H1 (cell line): ENCODE data around the gene RPRD1A.

Experiments
- CHD2 ChIP-seq: IDR thresholded peaks from 2 replicates; pipeline ENCODE4 v1.6.1; 2012; ENCODE audit warnings: low read length, improper control_type of control experiment
- EP300 ChIP-seq, 2 experiments: IDR thresholded peaks; 1 replicate in 1 of 2; 2 replicates in 1 of 2; pipeline ENCODE4 v1.6.1; 2011 to 2012; ENCODE audit warnings: low read depth in 2 of 2, low read length in 2 of 2, mild to moderate bottlenecking in 2 of 2, borderline replicate concordance in 1 of 2, inconsistent platforms in 1 of 2, moderate library complexity in 1 of 2
- KDM1A ChIP-seq: fragments of 200-600, 300-600 bp; sonication (generic); IDR thresholded peaks from 2 replicates; pipeline ENCODE4 v1.7.1; 2016; ENCODE audit warnings: mild to moderate bottlenecking, low read length, borderline replicate concordance
- TAF1 ChIP-seq: IDR thresholded peaks from 2 replicates; pipeline ENCODE4 v1.6.1; 2011; ENCODE audit warnings: mild to moderate bottlenecking, low read depth, low read length
- ZNF274 ChIP-seq: IDR thresholded peaks from 2 replicates; pipeline ENCODE4 v1.7.0; 2012; ENCODE audit warnings: low read length, borderline replicate concordance; ENCODE audit errors: extremely low read depth
- TF ChIP-seq, protein P1 (sequence below), 3 experiments: IDR thresholded peaks; 1 replicate in 2 of 3; 2 replicates in 1 of 3; pipeline versions ENCODE4 v1.5.1 to v1.6.1; 2011; ENCODE audit warnings: low read length in 3 of 3, mild to moderate bottlenecking in 3 of 3, inconsistent platforms in 2 of 3, low read depth in 1 of 3, moderate library complexity in 1 of 3; ENCODE audit not compliant: insufficient read depth in 1 of 3; ENCODE audit errors: control extremely low read depth in 1 of 3

DNA sequence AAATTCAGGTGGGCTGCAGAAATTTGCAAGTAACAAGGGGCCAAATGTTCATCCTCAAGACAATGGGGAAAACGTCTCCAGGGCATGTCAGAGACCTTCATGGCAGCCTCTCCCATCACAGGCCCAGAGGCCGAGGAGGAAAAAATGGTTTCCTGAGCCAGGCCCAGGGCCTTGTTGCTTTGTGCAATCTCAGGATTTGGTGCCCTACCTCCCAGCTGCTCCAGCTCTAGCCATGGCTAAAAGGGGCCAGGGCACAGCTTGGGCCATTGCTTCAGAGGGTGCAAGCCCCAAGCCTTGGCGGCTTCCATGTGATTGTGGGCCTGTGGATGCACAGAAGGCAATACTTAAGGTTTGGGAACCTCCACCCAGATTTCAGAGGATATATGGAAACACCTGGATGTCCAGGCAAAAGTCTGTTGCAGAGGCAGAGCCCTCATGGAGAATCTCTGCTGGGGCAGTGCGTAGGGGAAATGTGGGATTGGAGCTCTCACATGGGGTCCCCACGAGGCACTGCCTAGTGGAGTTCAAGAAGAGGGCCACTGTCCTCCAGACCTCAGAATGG is 29.2 kb downstream of the RPRD1A start:
- TF ChIP-seq EP300 (IDR thresholded peaks at IDR 0.05; ENCODE audit: borderline replicate concordance in 1 of 2, low read depth in 2 of 2, low read length in 2 of 2) (no peak), TAF1 (no peak), ZNF274 (no peak), KDM1A (no peak), CHD2 (no peak)
- TF ChIP-seq, protein P1, sequence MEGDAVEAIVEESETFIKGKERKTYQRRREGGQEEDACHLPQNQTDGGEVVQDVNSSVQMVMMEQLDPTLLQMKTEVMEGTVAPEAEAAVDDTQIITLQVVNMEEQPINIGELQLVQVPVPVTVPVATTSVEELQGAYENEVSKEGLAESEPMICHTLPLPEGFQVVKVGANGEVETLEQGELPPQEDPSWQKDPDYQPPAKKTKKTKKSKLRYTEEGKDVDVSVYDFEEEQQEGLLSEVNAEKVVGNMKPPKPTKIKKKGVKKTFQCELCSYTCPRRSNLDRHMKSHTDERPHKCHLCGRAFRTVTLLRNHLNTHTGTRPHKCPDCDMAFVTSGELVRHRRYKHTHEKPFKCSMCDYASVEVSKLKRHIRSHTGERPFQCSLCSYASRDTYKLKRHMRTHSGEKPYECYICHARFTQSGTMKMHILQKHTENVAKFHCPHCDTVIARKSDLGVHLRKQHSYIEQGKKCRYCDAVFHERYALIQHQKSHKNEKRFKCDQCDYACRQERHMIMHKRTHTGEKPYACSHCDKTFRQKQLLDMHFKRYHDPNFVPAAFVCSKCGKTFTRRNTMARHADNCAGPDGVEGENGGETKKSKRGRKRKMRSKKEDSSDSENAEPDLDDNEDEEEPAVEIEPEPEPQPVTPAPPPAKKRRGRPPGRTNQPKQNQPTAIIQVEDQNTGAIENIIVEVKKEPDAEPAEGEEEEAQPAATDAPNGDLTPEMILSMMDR (IDR thresholded peaks at IDR 0.05; ENCODE audit: control extremely low read depth in 1 of 3, insufficient read depth in 1 of 3, low read depth in 1 of 3, low read length in 3 of 3) = no peak
